SU-DHL-6 (cell line): ENCODE data around the gene INSR.

ENCODE experiments used
- H2AFZ ChIP-seq: fragments of 200-600 bp; sonication (generic); 2 replicates; pipeline ENCODE4 v1.6.1; 2014; ENCODE audit warnings: low read depth, mild to moderate bottlenecking, moderate library complexity, mixed read lengths, antibody characterized with exemption, low read length; ENCODE audit not compliant: severe bottlenecking
- H3F3A ChIP-seq: fragments of 200-600 bp; shearing (Covaris generic); 2 replicates; pipeline ENCODE4 v1.6.0; 2016; ENCODE audit warnings: antibody characterized with exemption, mild to moderate bottlenecking; ENCODE audit not compliant: insufficient read depth
- H3K27ac ChIP-seq: fragments of 200-600 bp; sonication (generic); 2 replicates; pipeline ENCODE4 v1.5.1; 2016; ENCODE audit warnings: low read depth, mild to moderate bottlenecking, low read length, moderate library complexity, mixed read lengths
- H3K27me3 ChIP-seq: fragments of 200-600 bp; sonication (generic), shearing (Covaris generic); 2 replicates; pipeline ENCODE4 v1.6.0; 2014; ENCODE audit warnings: mild to moderate bottlenecking, low read length
- H3K36me3 ChIP-seq: fragments of 200-600 bp; sonication (generic); 2 replicates; pipeline ENCODE4 v1.6.1; 2014; ENCODE audit warnings: mild to moderate bottlenecking, low read length, mixed read lengths
- H3K4me2 ChIP-seq: fragments of 300-600, 200-600 bp; shearing (Covaris generic), sonication (generic); 2 replicates; pipeline ENCODE4 v1.6.0; 2014; ENCODE audit warnings: low read length, low read depth, mild to moderate bottlenecking; ENCODE audit not compliant: poor library complexity, severe bottlenecking
- H3K4me3 ChIP-seq: fragments of 200-600 bp; sonication (generic); 2 replicates; pipeline ENCODE4 v1.5.1; 2014; ENCODE audit warnings: antibody characterized with exemption, low read length, mild to moderate bottlenecking, mixed read lengths; ENCODE audit not compliant: insufficient read depth, poor library complexity, severe bottlenecking
- H3K79me2 ChIP-seq: fragments of 200-600 bp; sonication (generic); 2 replicates; pipeline ENCODE4 v1.6.1; 2014; ENCODE audit warnings: mild to moderate bottlenecking, low read length, moderate library complexity; ENCODE audit not compliant: insufficient read depth
- H3K9ac ChIP-seq: fragments of 200-600 bp; sonication (generic); 2 replicates; pipeline ENCODE4 v1.7.0; 2014; ENCODE audit warnings: mild to moderate bottlenecking, low read length
- H3K9me2 ChIP-seq: fragments of 200-600 bp; sonication (generic); replicated peaks from 2 replicates; pipeline ENCODE4 v1.6.1; 2014; ENCODE audit warnings: low read length; ENCODE audit not compliant: insufficient read depth
- H3K9me3 ChIP-seq: fragments of 200-600 bp; sonication (generic); 2 replicates; pipeline ENCODE4 v1.6.1; 2014; ENCODE audit warnings: low read length, mixed read lengths; ENCODE audit not compliant: insufficient read depth
- H4K20me1 ChIP-seq: fragments of 200-600 bp; sonication (generic); 2 replicates; pipeline ENCODE4 v1.6.1; 2014; ENCODE audit warnings: low read depth, mild to moderate bottlenecking, antibody characterized with exemption, low read length, moderate library complexity, mixed read lengths
- CTCF ChIP-seq: fragments of 200-600 bp; sonication (generic); IDR thresholded peaks from one replicate; pipeline ENCODE4 v1.5.1; 2017; ENCODE audit warnings: antibody characterized with exemption, mild to moderate bottlenecking, low read length, moderate library complexity; ENCODE audit not compliant: insufficient read depth, poor library complexity, severe bottlenecking
- EZH2phosphoT487 ChIP-seq: fragments of 200-600 bp; sonication (generic), shearing (Covaris generic); conservative IDR thresholded peaks from 2 replicates; pipeline ENCODE4 v1.6.1; 2018; ENCODE audit warnings: mild to moderate bottlenecking, antibody characterized with exemption, low read length, moderate library complexity, mixed read lengths

The INSR gene

GRCh38 chr19:7142771-7143170 is 151.4 kb downstream of the INSR start:
- no peaks in the 10 kb centered on the region for H3K9me3 ChIP-seq
- H3K79me2 ChIP-seq, result no peaks in the 10 kb centered on the region
- no peak overlapping the region for H3K4me2 ChIP-seq
- TF ChIP-seq EZH2phosphoT487 (no peak), CTCF (no peak)
- H3K27me3 ChIP-seq, result no peaks in the 10 kb centered on the region
- H3K4me3 ChIP-seq, result no peak overlapping the region
- no peak overlapping the region for H3K9ac ChIP-seq
- no peak overlapping the region for H2AFZ ChIP-seq
- peaks cover 16% of the 10 kb centered on the region; the same call in 1 of the 2 replicates for H3K36me3 ChIP-seq
- H4K20me1 ChIP-seq, result no peaks in the 10 kb centered on the region
- H3K27ac ChIP-seq, result no peak overlapping the region
- H3K9me2 ChIP-seq, result no peaks in the 10 kb centered on the region
- H3F3A ChIP-seq, result no peaks in the 10 kb centered on the region; the same call in 1 of the 2 replicates

- H3K9me2 ChIP-seq, result no peaks in the 10 kb centered on the region
- H3K27ac ChIP-seq, result no peak overlapping the region
- H3K9ac ChIP-seq, result no peak overlapping the region
- H3K4me2 ChIP-seq, result no peak overlapping the region
- no peaks in the 10 kb centered on the region for H3K79me2 ChIP-seq
- no peaks in the 10 kb centered on the region for H3F3A ChIP-seq
- H4K20me1 ChIP-seq, result no peaks in the 10 kb centered on the region
- no peak overlapping the region for H3K4me3 ChIP-seq
- no peaks in the 10 kb centered on the region for H3K9me3 ChIP-seq
- peaks cover 14% of the 10 kb centered on the region; the same call in 1 of the 2 replicates for H3K36me3 ChIP-seq
- TF ChIP-seq EZH2phosphoT487 (no peak), CTCF (no peak)
- no peak overlapping the region for H2AFZ ChIP-seq
- H3K27me3 ChIP-seq, result no peaks in the 10 kb centered on the region
Measured at GRCh38 chr19:7140137-7140536, 154.1 kb downstream of the INSR start.

DNA sequence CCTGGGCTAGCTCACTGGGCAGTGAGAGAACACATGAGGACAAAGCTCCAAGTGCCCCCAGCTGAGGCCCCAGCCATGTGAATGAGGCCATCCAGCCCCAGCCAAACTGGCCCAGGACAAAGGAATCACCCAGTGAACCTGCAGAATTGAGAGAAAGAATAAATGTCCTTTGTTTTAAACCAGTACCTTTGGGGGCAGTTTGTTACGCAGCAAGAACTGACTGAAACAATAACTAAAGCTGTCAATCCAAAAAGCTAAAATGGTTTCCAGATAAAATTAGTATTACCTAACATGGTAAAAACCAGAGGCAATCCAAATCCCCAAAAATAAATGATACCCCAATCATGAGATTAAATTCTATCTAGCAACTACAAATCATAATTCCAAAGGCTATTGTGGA is 155.1 kb downstream of the INSR start:
- H3K4me3 ChIP-seq, result no peak overlapping the region
- no peaks in the 10 kb centered on the region for H3K79me2 ChIP-seq
- H3K9ac ChIP-seq, result no peak overlapping the region
- no peaks in the 10 kb centered on the region for H3K9me3 ChIP-seq
- H3K27me3 ChIP-seq, result no peaks in the 10 kb centered on the region
- no peak overlapping the region for H3K4me2 ChIP-seq
- H3K27ac ChIP-seq, result no peak overlapping the region
- H3K36me3 ChIP-seq, result peaks cover 14% of the 10 kb centered on the region; the same call in 1 of the 2 replicates
- H2AFZ ChIP-seq, result no peak overlapping the region
- H3F3A ChIP-seq, result no peaks in the 10 kb centered on the region
- no peaks in the 10 kb centered on the region for H3K9me2 ChIP-seq
- no peaks in the 10 kb centered on the region for H4K20me1 ChIP-seq
- TF ChIP-seq EZH2phosphoT487, result no peak
- no peak for TF ChIP-seq CTCF
